Lung (tissue), 12 donors: ENCODE data around the gene LRP3. TPM values are rescaled to one million over a fixed set of nuclear protein-coding genes. Genes with fewer than 3 reads are reported as not detected.

Experiments
- ATAC-seq: fragments of 200-7000 bp; cut with Tn5 transposase; one replicate; pipeline ENCODE4 v1.9.1; 2020; ENCODE audit warnings: moderate number of reproducible peaks; ENCODE audit not compliant: insufficient read depth, low FRiP score
- DNase-seq, 3 donors: peaks; one replicate each; pipeline ENCODE4 v3.0.0-alpha.2; 2013 to 2017
- H3K27ac ChIP-seq, 2 donors: one replicate each; pipeline ENCODE4 v1.5.1; 2013; ENCODE audit warnings: mild to moderate bottlenecking in 2 of 2, moderate library complexity in 2 of 2, control low read depth in 1 of 2, inconsistent platforms in 1 of 2, low read depth in 1 of 2, low read length in 1 of 2
- H3K27me3 ChIP-seq, 3 donors: one replicate each; pipeline ENCODE4 v1.5.1; 2013; ENCODE audit warnings: low read length in 2 of 3; ENCODE audit not compliant: control insufficient read depth in 3 of 3, insufficient read depth in 3 of 3
- H3K36me3 ChIP-seq, 4 donors: one replicate each; pipeline ENCODE4 v1.5.1; 2013; ENCODE audit warnings: low read length in 4 of 4, mild to moderate bottlenecking in 1 of 4, moderate library complexity in 1 of 4; ENCODE audit not compliant: control insufficient read depth in 4 of 4, insufficient read depth in 4 of 4
- H3K4me1 ChIP-seq, 5 donors: one replicate each; pipeline ENCODE4 v1.5.1; 2013; ENCODE audit warnings: low read length in 5 of 5, mild to moderate bottlenecking in 2 of 5, moderate library complexity in 1 of 5; ENCODE audit not compliant: control insufficient read depth in 5 of 5, insufficient read depth in 5 of 5
- H3K4me3 ChIP-seq: one replicate; pipeline ENCODE4 v1.5.1; 2013; ENCODE audit warnings: mild to moderate bottlenecking, control low read depth, moderate library complexity
- H3K9ac ChIP-seq, 2 donors: one replicate each; pipeline ENCODE4 v1.5.1; 2013; ENCODE audit warnings: low read length in 2 of 2, control low read depth in 1 of 2; ENCODE audit not compliant: insufficient read depth in 1 of 2
- H3K9me3 ChIP-seq, 4 donors: one replicate each; pipeline ENCODE4 v1.5.1; 2013; ENCODE audit warnings: low read length in 3 of 4, mild to moderate bottlenecking in 1 of 4, moderate library complexity in 1 of 4; ENCODE audit not compliant: control insufficient read depth in 4 of 4, insufficient read depth in 3 of 4
- CTCF ChIP-seq: IDR thresholded peaks from 2 replicates; pipeline ENCODE4 v1.5.1; 2012; ENCODE audit warnings: mild to moderate bottlenecking; ENCODE audit errors: control extremely low read depth, extremely low read depth
- WGBS, 2 donors: extraction: QIAGEN DNeasy Blood & Tissue Kit; methylation state at CpG; one replicate each; pipeline ENCODE4 v1.1.7; 2013; 5-methylcytosine and 5-hydroxymethylcytosine counted together
- polyA plus RNA-seq, 2 donors: library from polyadenylated mRNA; stranded (reverse); fragments of 200-250 nt; gene quantifications; one replicate each; pipeline ENCODE4 v1.2.1, GENCODE V29; 2013
- total RNA-seq, 2 donors: library from RNA; depleted of rRNA in 1 of 2; stranded (reverse); fragments of >200 nt in 1 of 2; gene quantifications; one replicate each; pipeline ENCODE4 v1.2.1, GENCODE V29; 2014 to 2021
- donor health status: control.
- donor health status: control.
- donor health status: Bipolar disorder and iron deficiency.
- donor health status: healthy.
- donor health status: DM: yes; HTN: yes; CAD: no.

The LRP3 gene
- total and polyA plus RNA-seq, 4 donors, result 10.6 to 18.2 (median 14.6) TPM

GRCh38 chr19:33226550-33227241, 32.6 kb downstream of the LRP3 start:
- peak; percentile 55 for ATAC-seq

DNA sequence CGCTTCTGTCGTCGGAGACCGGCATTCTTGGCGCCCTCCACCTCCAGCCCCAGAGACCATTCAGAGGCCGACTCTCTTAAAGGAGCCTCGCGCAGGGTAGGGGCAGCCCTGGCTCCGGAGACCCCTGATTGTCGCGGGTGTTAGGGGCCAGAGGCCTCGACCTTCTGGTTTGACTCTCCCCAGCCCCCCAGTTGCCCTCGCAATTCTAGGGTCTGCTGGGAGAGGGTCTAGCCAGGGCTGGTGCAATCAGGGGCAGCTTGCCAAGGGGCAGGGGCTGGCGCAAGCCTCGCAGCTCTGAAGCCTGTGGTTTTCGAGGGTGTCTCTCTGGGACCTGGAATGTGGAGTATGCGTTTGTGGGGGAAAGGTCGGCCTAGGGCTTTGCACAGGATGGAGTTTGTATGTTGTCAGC, 33.1 kb downstream of the LRP3 start:
- Histone ChIP-seq H3K9me3 (peaks cover 0 to 13% (median 5%) of the 10 kb centered on the region in 4 donors), H3K4me1 (peaks cover 0 to 11% (median 6%) of the 10 kb centered on the region in 5 donors), H3K27ac (peak overlapping the region in 1 of 2 donors; percentile 5), H3K9ac (no peak overlapping the region), H3K27me3 (peaks cover 0 to 21% (median 14%) of the 10 kb centered on the region in 3 donors), H3K4me3 (no peak overlapping the region), H3K36me3 (no peaks in the 10 kb centered on the region)
- ATAC-seq, result peak; percentile 36
- 17 to 20% methylated on average over 13 to 18 of the region's 18 CpGs for WGBS, 2 donors
- peak in 1 of 3 donors; percentile 27 for DNase-seq
- TF ChIP-seq CTCF, result no peak

More at GRCh38 chr19:33226550-33227241, 32.6 kb downstream of the LRP3 start:
- TF ChIP-seq CTCF, result no peak
- H3K27ac ChIP-seq, result peak overlapping the region in 1 of 2 donors; percentile 5
- H3K9me3 ChIP-seq, result peaks cover 0 to 13% (median 5%) of the 10 kb centered on the region in 4 donors
- no peak overlapping the region for H3K4me3 ChIP-seq
- H3K9ac ChIP-seq, result no peak overlapping the region
- peak in 2 of 3 donors; percentile 50 to 62 for DNase-seq
- 3% methylated on average over 46 to 66 of the region's 66 CpGs for WGBS, 2 donors
- H3K4me1 ChIP-seq, result peaks cover 0 to 10% (median 6%) of the 10 kb centered on the region in 5 donors
- H3K27me3 ChIP-seq, result peaks cover 0 to 21% (median 14%) of the 10 kb centered on the region in 3 donors
- H3K36me3 ChIP-seq, result no peaks in the 10 kb centered on the region

DNA sequence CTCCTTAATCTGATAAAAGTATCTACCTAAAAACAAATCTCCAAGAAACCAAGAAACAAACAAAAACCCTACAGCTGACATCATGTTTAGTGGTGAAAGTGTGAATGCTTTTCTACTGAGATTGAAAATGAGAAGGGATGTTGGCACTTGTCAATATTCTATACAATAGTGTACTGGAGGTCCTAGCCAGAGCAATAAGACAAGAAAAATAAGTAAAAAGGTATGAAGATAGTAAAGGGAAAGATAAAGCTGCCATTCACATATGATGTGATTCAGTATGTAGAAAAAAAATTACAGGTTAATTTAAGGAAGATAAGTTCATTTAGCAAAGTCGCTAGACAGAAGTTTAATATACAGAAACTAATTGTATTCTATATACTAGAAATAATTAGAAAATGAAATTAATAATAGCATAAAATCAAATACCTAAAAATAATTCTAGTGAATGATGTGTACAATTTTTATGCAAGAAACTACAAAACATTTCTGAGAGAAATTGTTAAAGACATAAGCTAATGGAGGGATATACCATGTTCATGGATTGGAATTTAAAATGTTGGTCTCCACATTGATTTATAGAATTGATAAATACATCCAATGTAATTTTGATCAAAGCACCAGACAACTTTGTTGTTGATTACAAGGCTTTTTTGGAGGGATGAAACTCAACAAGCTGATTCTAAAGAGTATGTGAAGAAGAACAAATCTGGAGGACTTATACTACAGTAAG, 33.9 kb downstream of the LRP3 start:
- Histone ChIP-seq H3K27me3 (peaks cover 0 to 21% (median 15%) of the 10 kb centered on the region in 3 donors), H3K4me3 (no peak overlapping the region), H3K4me1 (peaks cover 0 to 11% (median 6%) of the 10 kb centered on the region in 5 donors), H3K9me3 (peaks cover 0 to 15% (median 5%) of the 10 kb centered on the region in 4 donors), H3K27ac (no peak overlapping the region), H3K9ac (no peak overlapping the region), H3K36me3 (no peaks in the 10 kb centered on the region)
- no peak for TF ChIP-seq CTCF
- DNase-seq (no peak), ATAC-seq (no peak)
- 96 to 98% methylated on average over 1 of the region's 1 CpG for WGBS, 2 donors
